Femur (tissue), 1 donor: ENCODE data around the gene MYH8.

ENCODE experiments used
- DNase-seq: peaks from one replicate; pipeline ENCODE4 v3.0.0-alpha.2; 2017

MYH8 gene

GRCh38 chr17:10380631-10381408, 40.9 kb downstream of the MYH8 start:
- DNase-seq, result no peak

- DNase-seq, result no peak
Measured at GRCh38 chr17:10372906-10373305, 48.8 kb downstream of the MYH8 start, which contains the start of gene MYH13. Gene MYH13 (minus strand): TSS chr17:10373006. CDS start chr17:10364530, 8,476 bp downstream.

GRCh38 chr17:10370016-10370608, 51.6 kb downstream of the MYH8 start:
- no peak for DNase-seq

GRCh38 chr17:10369239-10369638, 52.5 kb downstream of the MYH8 start:
- no peak for DNase-seq

- DNase-seq, result no peak
Measured at GRCh38 chr17:10368561-10368960, 53.2 kb downstream of the MYH8 start.

GRCh38 chr17:10360578-10360977, 61.2 kb downstream of the MYH8 start:
- DNase-seq, result no peak

GRCh38 chr17:10357768-10358167, 64.0 kb downstream of the MYH8 start:
- no peak for DNase-seq

- no peak for DNase-seq
Measured at GRCh38 chr17:10354651-10355050, 67.1 kb downstream of the MYH8 start.

GRCh38 chr17:10352893-10353292, 68.9 kb downstream of the MYH8 start:
- no peak for DNase-seq

GRCh38 chr17:10349403-10349802, 72.3 kb downstream of the MYH8 start:
- DNase-seq, result no peak

GRCh38 chr17:10344816-10345215, 76.9 kb downstream of the MYH8 start:
- DNase-seq, result no peak
